NCI-H774 (cell line): ENCODE data around the gene NEDD4L.

Source experiments
- DNase-seq: peaks from one replicate; lab custom pipeline; 2025; lab: John Stamatoyannopoulos, UW

The NEDD4L gene

GRCh38 chr18:58183226-58183625 is 139.2 kb downstream of the NEDD4L start:
- no peak for DNase-seq

GRCh38 chr18:58186258-58186948 is 142.4 kb downstream of the NEDD4L start:
- DNase-seq, result no peak

- DNase-seq, result no peak
Observed at GRCh38 chr18:58187674-58188073, 143.6 kb downstream of the NEDD4L start.

- DNase-seq, result no peak
Observed at GRCh38 chr18:58188996-58189395, 145.0 kb downstream of the NEDD4L start.

GRCh38 chr18:58190842-58191530 is 147.0 kb downstream of the NEDD4L start:
- no peak for DNase-seq

- no peak for DNase-seq
Observed at GRCh38 chr18:58191626-58192025, 147.6 kb downstream of the NEDD4L start.

- DNase-seq, result no peak
Observed at GRCh38 chr18:58192519-58192918, 148.5 kb downstream of the NEDD4L start.

GRCh38 chr18:58194028-58194427 is 150.0 kb downstream of the NEDD4L start:
- DNase-seq, result no peak

GRCh38 chr18:58195278-58195765 is 151.3 kb downstream of the NEDD4L start:
- no peak for DNase-seq

GRCh38 chr18:58196164-58196563 is 152.1 kb downstream of the NEDD4L start:
- DNase-seq, result no peak

GRCh38 chr18:58196881-58197872 is 153.2 kb downstream of the NEDD4L start:
- no peak for DNase-seq

GRCh38 chr18:58201268-58201667 is 157.2 kb downstream of the NEDD4L start:
- no peak for DNase-seq

GRCh38 chr18:58201733-58202730 is 158.0 kb downstream of the NEDD4L start:
- no peak for DNase-seq

- DNase-seq, result no peak
Observed at GRCh38 chr18:58204776-58205442, 160.9 kb downstream of the NEDD4L start.

GRCh38 chr18:58205443-58206160 is 161.6 kb downstream of the NEDD4L start:
- no peak for DNase-seq

GRCh38 chr18:58207520-58208152 is 163.6 kb downstream of the NEDD4L start:
- no peak for DNase-seq

GRCh38 chr18:58208207-58208932 is 164.3 kb downstream of the NEDD4L start:
- DNase-seq, result no peak

GRCh38 chr18:58209326-58209725 is 165.3 kb downstream of the NEDD4L start:
- DNase-seq, result no peak

- no peak for DNase-seq
Observed at GRCh38 chr18:58211510-58211909, 167.5 kb downstream of the NEDD4L start.
